Occipital lobe (tissue), 2 donors: ENCODE results near the gene ZNF471. TPM values are rescaled to one million over a fixed set of nuclear protein-coding genes. Genes with fewer than 3 reads are reported as not detected.

Source experiments
- DNase-seq: peaks from one replicate; lab custom pipeline; 2025; lab: John Stamatoyannopoulos, UW
- total RNA-seq: library from RNA; depleted of rRNA; stranded (reverse); fragments of >200 nt; gene quantifications from one replicate; pipeline ENCODE4 v1.2.3, GENCODE V29; 2014

ZNF471 gene
- 18.4 TPM for total RNA-seq

GRCh38 chr19:56507446-56508289 is at the start of gene ZNF471:
ZNF471 (plus strand) TSS chr19:56507855; CDS start chr19:56511572, 3,717 bp downstream.
- DNase-seq: peak; percentile 97

- DNase-seq: no peak
Measured at GRCh38 chr19:56474308-56474707, 33.3 kb upstream of the ZNF471 start.

DNA sequence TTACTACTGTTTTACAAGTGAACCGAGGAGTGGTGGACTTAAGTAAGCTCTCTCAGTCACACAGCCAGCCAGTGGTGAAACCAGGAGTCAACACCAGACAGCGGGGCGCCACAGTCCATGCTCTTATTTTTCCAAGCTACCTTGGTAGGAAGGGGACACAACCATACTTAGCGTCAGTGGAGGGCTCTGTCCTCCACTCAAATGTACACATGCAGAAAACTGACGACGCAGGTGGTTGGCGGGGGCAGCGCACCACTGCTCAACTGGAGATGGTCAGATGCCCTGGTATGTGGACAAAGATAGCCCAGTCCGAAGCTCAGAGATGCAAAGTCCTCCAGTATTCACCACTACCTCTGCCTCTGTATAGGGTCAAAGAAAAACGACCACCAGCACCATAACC is 31.6 kb upstream of the ZNF471 start:
- no peak for DNase-seq

DNA sequence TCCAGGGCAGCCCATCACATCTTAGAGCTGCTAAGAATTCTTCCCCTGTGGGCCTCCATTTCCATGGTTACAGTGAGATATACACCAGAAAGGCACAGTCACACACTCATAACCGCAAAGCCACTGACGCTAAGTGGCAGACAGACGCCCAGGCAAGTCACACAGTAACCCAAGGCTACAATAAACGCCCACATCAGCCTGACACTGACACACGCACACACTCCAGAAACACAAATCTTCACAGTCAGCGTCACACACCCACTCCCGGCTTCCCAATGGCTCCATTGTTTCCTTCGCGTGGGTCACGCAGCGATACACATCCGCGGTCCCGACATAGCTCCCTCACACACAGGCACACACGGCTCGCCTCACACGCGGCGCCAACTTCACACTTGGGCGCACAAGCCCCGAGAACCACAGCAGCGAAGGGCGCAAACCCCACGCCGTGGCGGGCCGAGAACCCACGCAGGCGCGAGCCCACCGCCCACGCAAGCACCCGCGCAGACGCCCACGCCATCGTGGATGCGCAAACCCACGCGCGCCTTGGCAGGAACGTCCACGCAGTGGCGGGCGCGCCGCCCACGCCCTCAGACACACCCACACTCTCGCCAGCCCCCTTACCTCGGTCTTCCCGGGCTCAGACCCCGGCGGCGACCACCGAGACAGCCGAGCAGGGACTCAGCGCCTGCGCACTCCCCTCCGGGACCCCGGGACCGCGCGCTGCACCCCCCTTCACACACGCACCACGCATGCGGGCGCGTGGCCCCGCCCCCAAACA is 30.8 kb upstream of the ZNF471 start, which contains the start of gene ZNF667:
Gene ZNF667 (minus strand): TSS at position 695 of the 778 bp plus-strand sequence. CDS start 14,975 bp downstream, outside the sequence.
- peak; percentile 48 for DNase-seq

- peak; percentile 92 for DNase-seq
Measured at GRCh38 chr19:56477429-56478338, 30.0 kb upstream of the ZNF471 start.

GRCh38 chr19:56491399-56491798 is 16.3 kb upstream of the ZNF471 start:
- DNase-seq: no peak

GRCh38 chr19:56504581-56504980 is 3.1 kb upstream of the ZNF471 start:
- DNase-seq: no peak

GRCh38 chr19:56508290-56508778 is 679 bp downstream of the ZNF471 start:
- DNase-seq: peak; percentile 20

GRCh38 chr19:56525214-56525860 is 17.7 kb downstream of the ZNF471 start:
- DNase-seq: no peak

GRCh38 chr19:56537442-56537841 is 29.8 kb downstream of the ZNF471 start:
- DNase-seq: no peak

DNA sequence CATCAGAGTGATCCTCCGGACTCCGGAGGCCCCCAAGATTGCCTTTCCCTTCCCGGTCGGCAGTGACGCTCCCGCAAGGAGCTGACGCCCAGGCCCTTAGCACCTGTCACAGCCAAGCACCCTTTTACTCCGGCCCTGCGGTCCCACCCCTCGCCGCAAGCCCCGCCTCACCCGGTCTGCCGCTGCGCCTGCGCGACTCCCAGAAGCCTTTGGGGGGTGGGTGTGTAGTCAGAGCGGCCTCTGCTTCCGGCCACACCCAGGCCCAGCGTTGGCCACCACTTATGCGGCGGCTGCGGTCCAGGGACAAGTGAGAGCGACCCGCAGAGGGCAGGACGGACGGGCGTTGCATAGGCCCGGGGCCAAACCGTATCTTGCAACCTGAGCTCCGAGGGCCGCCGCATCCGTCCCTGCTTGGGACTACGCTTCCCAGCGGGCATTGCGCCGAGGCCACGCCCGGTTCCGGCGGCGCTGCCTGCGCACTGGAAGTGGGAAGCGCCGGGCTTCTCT is 30.7 kb downstream of the ZNF471 start:
- DNase-seq: peak; percentile 91

DNA sequence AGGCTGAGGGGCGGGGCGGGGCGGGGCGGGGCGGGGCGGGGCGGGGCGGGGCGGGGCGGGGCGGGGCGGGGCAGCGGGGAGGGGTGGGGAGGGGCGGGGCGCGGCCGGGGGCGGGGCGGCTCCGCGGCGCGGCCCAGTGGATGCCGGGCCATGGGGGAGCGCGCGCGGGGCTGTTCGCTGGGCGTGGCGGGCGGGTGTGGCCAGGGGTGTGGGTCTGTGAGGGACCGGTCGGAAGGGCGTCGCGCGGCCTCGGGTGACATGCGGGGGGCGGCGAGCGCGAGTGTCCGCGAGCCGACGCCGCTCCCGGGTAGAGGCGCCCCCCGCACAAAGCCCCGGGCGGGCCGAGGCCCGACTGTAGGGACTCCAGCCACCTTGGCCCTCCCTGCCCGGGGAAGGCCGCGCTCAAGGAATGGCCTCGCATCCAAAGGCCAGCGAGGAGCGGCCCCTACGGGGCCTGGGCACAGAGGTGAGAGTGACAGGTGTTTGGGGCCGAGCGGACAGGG is 31.2 kb downstream of the ZNF471 start, which contains the start of gene ZFP28:
Gene ZFP28 (plus strand): TSS at position 188 of the 503 bp plus-strand sequence. CDS start 71 bp downstream, at position 259.
- DNase-seq: no peak

GRCh38 chr19:56543776-56544175 is 36.1 kb downstream of the ZNF471 start:
- no peak for DNase-seq

- no peak for DNase-seq
Measured at GRCh38 chr19:56547535-56547934, 39.9 kb downstream of the ZNF471 start.

- DNase-seq: no peak
Measured at GRCh38 chr19:56554272-56554869, 46.7 kb downstream of the ZNF471 start.

DNA sequence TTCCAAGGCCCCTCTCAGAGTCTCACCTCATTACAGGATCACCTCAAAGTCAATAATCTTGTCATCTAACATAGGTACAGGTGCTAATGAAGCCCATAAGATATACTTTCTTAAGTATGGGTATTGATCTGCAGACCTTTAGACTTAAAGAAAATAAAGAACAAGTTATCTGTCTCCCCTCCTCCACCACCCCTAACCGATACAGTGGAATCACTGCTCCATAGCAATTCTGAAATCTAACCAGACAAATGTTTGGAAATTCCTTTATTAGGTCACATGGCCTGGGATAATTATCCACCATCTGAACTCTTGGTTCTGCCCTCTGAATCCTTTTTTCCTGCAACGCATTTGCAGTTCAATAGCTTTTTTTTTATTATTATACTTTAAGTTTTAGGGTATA is 55.1 kb downstream of the ZNF471 start:
- no peak for DNase-seq

- DNase-seq: peak; percentile 50
Measured at GRCh38 chr19:56566904-56567273, 59.2 kb downstream of the ZNF471 start.

DNA sequence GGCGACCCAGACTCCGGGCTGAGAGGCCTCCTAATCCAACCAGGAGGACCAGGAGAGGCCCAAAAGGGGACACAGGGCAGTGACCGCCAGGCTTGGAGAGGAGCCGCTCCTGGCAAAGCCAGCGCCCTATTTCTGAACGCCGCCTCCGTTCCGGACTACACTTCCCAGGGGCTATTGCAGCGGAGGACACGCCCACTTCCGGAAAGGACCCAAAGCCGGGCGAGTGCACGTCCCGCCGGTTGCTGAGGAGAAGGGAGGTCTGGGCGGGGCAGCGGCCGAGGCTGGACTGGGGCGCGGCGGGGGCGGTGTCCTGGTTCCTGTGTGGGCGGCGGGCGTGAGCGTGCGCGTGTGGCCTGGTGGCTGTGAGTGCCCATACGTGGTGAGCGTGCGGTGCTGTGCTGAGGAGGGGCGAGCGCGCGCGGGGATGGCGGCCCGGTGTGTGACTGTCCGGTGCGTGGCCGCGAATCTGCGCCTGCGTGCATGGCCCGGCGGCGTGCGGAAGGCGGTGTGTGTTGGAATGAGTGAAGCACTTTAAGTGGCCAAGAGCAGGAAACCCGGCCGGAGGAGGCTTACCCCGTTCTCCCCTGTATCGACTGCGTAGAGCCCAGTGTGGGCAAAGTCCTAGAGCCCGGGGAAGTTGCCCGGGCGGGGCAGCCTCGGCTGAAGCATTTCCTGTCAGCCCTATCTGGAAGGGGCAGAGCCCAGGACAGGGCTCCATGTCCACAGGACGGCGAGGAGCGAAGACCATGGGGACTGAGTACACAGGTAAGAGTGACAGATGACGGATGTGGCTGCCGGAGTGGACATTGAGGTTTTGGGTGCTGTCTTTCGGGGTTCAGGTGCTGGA is 59.8 kb downstream of the ZNF471 start, which contains the start of gene ZNF470:
Gene ZNF470 (plus strand): TSS at position 195 of the 847 bp plus-strand sequence. CDS start 2,844 bp downstream, outside the sequence.
- DNase-seq: peak; percentile 91

- no peak for DNase-seq
Measured at GRCh38 chr19:56572589-56572988, 64.9 kb downstream of the ZNF471 start.
